Measurements from ENCODE around the gene BMP2K. TPM values are rescaled to one million over a fixed set of nuclear protein-coding genes. Genes with fewer than 3 reads are reported as not detected.
"Not testable (repeated sequence)": the region's sequence is repeated elsewhere in the genome, so short reads cannot be mapped to it uniquely, and the experiment has no call there.

The BMP2K gene
- total RNA-seq, 1 experiment from 2014 or later: 25.1 TPM

GRCh38 chr4:78840286-78840685 is 64.1 kb downstream of the BMP2K start:
- H3K27me3 ChIP-seq (ENCODE audit: control insufficient read depth, insufficient read depth, low read length); H3K36me3 ChIP-seq (replicated peaks; ENCODE audit: control insufficient read depth, insufficient read depth, low read length); DNase-seq; H3K4me3 ChIP-seq (ENCODE audit: insufficient read depth, low read depth, low read length): not testable (repeated sequence)

- H3K27me3 ChIP-seq (ENCODE audit: control insufficient read depth, insufficient read depth, low read length): no peaks in the 10 kb centered on the region
- H3K36me3 ChIP-seq (replicated peaks; ENCODE audit: control insufficient read depth, insufficient read depth, low read length): no peaks in the 10 kb centered on the region
- DNase-seq: no peak
- H3K4me3 ChIP-seq (ENCODE audit: insufficient read depth, low read depth, low read length): no peak overlapping the region
Observed at GRCh38 chr4:78845472-78845871, 69.3 kb downstream of the BMP2K start.

GRCh38 chr4:78846258-78846657 is 70.1 kb downstream of the BMP2K start:
- no peak for DNase-seq
- Histone ChIP-seq H3K4me3 (ENCODE audit: insufficient read depth, low read depth, low read length) (no peak overlapping the region), H3K27me3 (ENCODE audit: control insufficient read depth, insufficient read depth, low read length) (no peaks in the 10 kb centered on the region), H3K36me3 (replicated peaks; ENCODE audit: control insufficient read depth, insufficient read depth, low read length) (no peaks in the 10 kb centered on the region)

GRCh38 chr4:78862314-78862737 is 86.2 kb downstream of the BMP2K start:
- DNase-seq: no peak
- no peaks in the 10 kb centered on the region for H3K27me3 ChIP-seq (ENCODE audit: control insufficient read depth, insufficient read depth, low read length)
- H3K36me3 ChIP-seq (replicated peaks; ENCODE audit: control insufficient read depth, insufficient read depth, low read length): no peaks in the 10 kb centered on the region
- no peak overlapping the region for H3K4me3 ChIP-seq (ENCODE audit: insufficient read depth, low read depth, low read length)

GRCh38 chr4:78863254-78863869 is 87.2 kb downstream of the BMP2K start:
- Histone ChIP-seq H3K4me3 (ENCODE audit: insufficient read depth, low read depth, low read length) (no peak overlapping the region), H3K36me3 (replicated peaks; ENCODE audit: control insufficient read depth, insufficient read depth, low read length) (no peaks in the 10 kb centered on the region), H3K27me3 (ENCODE audit: control insufficient read depth, insufficient read depth, low read length) (no peaks in the 10 kb centered on the region)
- no peak for DNase-seq

GRCh38 chr4:78863991-78864390 is 87.8 kb downstream of the BMP2K start:
- Histone ChIP-seq H3K36me3 (replicated peaks; ENCODE audit: control insufficient read depth, insufficient read depth, low read length) (no peaks in the 10 kb centered on the region), H3K27me3 (ENCODE audit: control insufficient read depth, insufficient read depth, low read length) (no peaks in the 10 kb centered on the region), H3K4me3 (ENCODE audit: insufficient read depth, low read depth, low read length) (no peak overlapping the region)
- no peak for DNase-seq

- Histone ChIP-seq H3K4me3 (ENCODE audit: insufficient read depth, low read depth, low read length) (no peak overlapping the region), H3K36me3 (replicated peaks; ENCODE audit: control insufficient read depth, insufficient read depth, low read length) (no peaks in the 10 kb centered on the region), H3K27me3 (ENCODE audit: control insufficient read depth, insufficient read depth, low read length) (no peaks in the 10 kb centered on the region)
- DNase-seq: peak; percentile 7
Observed at GRCh38 chr4:78864405-78865024, 88.4 kb downstream of the BMP2K start.

- DNase-seq: no peak
- H3K27me3 ChIP-seq (ENCODE audit: control insufficient read depth, insufficient read depth, low read length): no peaks in the 10 kb centered on the region
- no peak overlapping the region for H3K4me3 ChIP-seq (ENCODE audit: insufficient read depth, low read depth, low read length)
- no peaks in the 10 kb centered on the region for H3K36me3 ChIP-seq (replicated peaks; ENCODE audit: control insufficient read depth, insufficient read depth, low read length)
Observed at GRCh38 chr4:78865451-78865850, 89.3 kb downstream of the BMP2K start.

- DNase-seq; H3K4me3 ChIP-seq (ENCODE audit: insufficient read depth, low read depth, low read length); H3K27me3 ChIP-seq (ENCODE audit: control insufficient read depth, insufficient read depth, low read length); H3K36me3 ChIP-seq (replicated peaks; ENCODE audit: control insufficient read depth, insufficient read depth, low read length): not testable (repeated sequence)
Observed at GRCh38 chr4:78868712-78869111, 92.6 kb downstream of the BMP2K start.

GRCh38 chr4:78870056-78870455 is 93.9 kb downstream of the BMP2K start:
- no peaks in the 10 kb centered on the region for H3K27me3 ChIP-seq (ENCODE audit: control insufficient read depth, insufficient read depth, low read length)
- no peak for DNase-seq
- H3K36me3 ChIP-seq (replicated peaks; ENCODE audit: control insufficient read depth, insufficient read depth, low read length): peaks cover 1% of the 10 kb centered on the region
- H3K4me3 ChIP-seq (ENCODE audit: insufficient read depth, low read depth, low read length): no peak overlapping the region

GRCh38 chr4:78876568-78877320 is 100.6 kb downstream of the BMP2K start:
- no peaks in the 10 kb centered on the region for H3K27me3 ChIP-seq (ENCODE audit: control insufficient read depth, insufficient read depth, low read length)
- H3K36me3 ChIP-seq (replicated peaks; ENCODE audit: control insufficient read depth, insufficient read depth, low read length): peaks cover 1% of the 10 kb centered on the region
- H3K4me3 ChIP-seq (ENCODE audit: insufficient read depth, low read depth, low read length): no peak overlapping the region
- no peak for DNase-seq

GRCh38 chr4:78878031-78878430 is 101.9 kb downstream of the BMP2K start:
- H3K36me3 ChIP-seq (replicated peaks; ENCODE audit: control insufficient read depth, insufficient read depth, low read length): peaks cover 1% of the 10 kb centered on the region
- H3K4me3 ChIP-seq (ENCODE audit: insufficient read depth, low read depth, low read length): no peak overlapping the region
- no peak for DNase-seq
- H3K27me3 ChIP-seq (ENCODE audit: control insufficient read depth, insufficient read depth, low read length): no peaks in the 10 kb centered on the region

- DNase-seq: no peak
- H3K4me3 ChIP-seq (ENCODE audit: insufficient read depth, low read depth, low read length): no peak overlapping the region
- H3K27me3 ChIP-seq (ENCODE audit: control insufficient read depth, insufficient read depth, low read length): no peaks in the 10 kb centered on the region
- no peaks in the 10 kb centered on the region; the same call in 1 of the 2 replicates for H3K36me3 ChIP-seq (replicated peaks; ENCODE audit: control insufficient read depth, insufficient read depth, low read length)
Observed at GRCh38 chr4:78880874-78881492, 104.8 kb downstream of the BMP2K start.

GRCh38 chr4:78885598-78885997 is 109.4 kb downstream of the BMP2K start:
- H3K27me3 ChIP-seq (ENCODE audit: control insufficient read depth, insufficient read depth, low read length): no peaks in the 10 kb centered on the region
- no peak for DNase-seq
- peaks cover 1% of the 10 kb centered on the region; the same call in 1 of the 2 replicates for H3K36me3 ChIP-seq (replicated peaks; ENCODE audit: control insufficient read depth, insufficient read depth, low read length)
- no peak overlapping the region for H3K4me3 ChIP-seq (ENCODE audit: insufficient read depth, low read depth, low read length)

GRCh38 chr4:78889955-78890354 is 113.8 kb downstream of the BMP2K start:
- Histone ChIP-seq H3K36me3 (replicated peaks; ENCODE audit: control insufficient read depth, insufficient read depth, low read length) (peaks cover 1% of the 10 kb centered on the region; the same call in 1 of the 2 replicates), H3K27me3 (ENCODE audit: control insufficient read depth, insufficient read depth, low read length) (no peaks in the 10 kb centered on the region), H3K4me3 (ENCODE audit: insufficient read depth, low read depth, low read length) (no peak overlapping the region)
- DNase-seq: no peak

All from H7 (cell line).